Neuron (in vitro differentiated cells): Measurements from ENCODE around the gene ANKRD11.
"Not testable (repeated sequence)": the region's sequence is repeated elsewhere in the genome, so short reads cannot be mapped to it uniquely, and the experiment has no call there.

Experiments
- H2AFZ ChIP-seq: one replicate; pipeline ENCODE4 v1.6.1; 2013; ENCODE audit warnings: low read depth, mild to moderate bottlenecking, inconsistent platforms, low read length, moderate library complexity
- H3K27me3 ChIP-seq: one replicate; pipeline ENCODE4 v1.6.1; 2013; ENCODE audit warnings: low read length; ENCODE audit not compliant: insufficient read depth
- H3K36me3 ChIP-seq: one replicate; pipeline ENCODE4 v1.6.1; 2013; ENCODE audit warnings: low read length; ENCODE audit not compliant: insufficient read depth
- H3K4me1 ChIP-seq: one replicate; pipeline ENCODE4 v1.6.1; 2013; ENCODE audit warnings: low read length; ENCODE audit not compliant: insufficient read depth
- H3K4me3 ChIP-seq: 2 replicates; pipeline ENCODE4 v1.5.1; 2013; ENCODE audit warnings: mild to moderate bottlenecking, low read length, moderate library complexity
- H3K9me3 ChIP-seq: one replicate; pipeline ENCODE4 v1.6.1; 2013; ENCODE audit warnings: low read length

ANKRD11 gene

GRCh38 chr16:89463312-89463711 lies 27.0 kb downstream of the ANKRD11 start:
- not testable (repeated sequence) for H3K9me3 ChIP-seq, H2AFZ ChIP-seq, H3K27me3 ChIP-seq, H3K36me3 ChIP-seq, H3K4me3 ChIP-seq
- peaks cover 17% of the 10 kb centered on the region for H3K4me1 ChIP-seq

DNA sequence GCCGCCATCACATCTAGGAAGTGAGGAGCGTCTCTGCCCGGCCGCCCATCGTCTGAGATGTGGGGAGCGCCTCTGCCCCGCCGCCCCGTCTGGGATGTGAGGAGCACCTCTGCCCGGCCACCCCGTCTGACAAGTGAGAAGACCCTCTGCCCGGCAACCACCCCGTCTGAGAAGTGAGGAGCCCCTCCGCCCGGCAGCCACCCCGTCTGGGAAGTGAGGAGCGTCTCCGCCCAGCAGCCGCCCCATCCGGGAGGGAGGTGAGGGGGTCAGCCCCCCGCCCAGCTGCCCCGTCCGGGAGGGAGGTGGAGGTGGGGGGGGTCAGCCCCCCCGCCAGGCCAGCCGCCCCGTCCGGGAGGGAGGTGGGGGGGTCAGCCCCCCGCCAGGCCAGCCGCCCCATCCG lies 27.7 kb downstream of the ANKRD11 start:
- H3K36me3 ChIP-seq, H2AFZ ChIP-seq, H3K27me3 ChIP-seq, H3K4me3 ChIP-seq, H3K9me3 ChIP-seq: not testable (repeated sequence)
- H3K4me1 ChIP-seq, result peaks cover 17% of the 10 kb centered on the region

DNA sequence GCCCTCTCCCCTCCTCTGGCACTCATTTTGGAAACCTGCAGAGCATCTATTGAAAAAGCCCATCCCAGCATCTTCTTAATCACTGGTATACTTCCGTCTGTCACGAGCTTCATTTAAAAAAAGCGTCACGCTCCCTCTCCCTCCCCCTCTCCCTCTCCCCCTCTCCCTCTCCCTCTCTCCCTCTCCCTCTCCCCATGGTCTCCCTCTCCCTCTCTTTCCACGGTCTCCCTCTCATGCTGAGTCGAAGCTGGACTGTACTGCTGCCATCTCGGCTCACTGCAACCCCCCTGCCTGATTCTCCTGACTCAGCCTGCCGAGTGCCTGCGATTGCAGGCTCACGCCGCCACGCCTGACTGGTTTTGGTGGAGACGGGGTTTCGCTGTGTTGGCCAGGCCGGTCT lies 28.5 kb downstream of the ANKRD11 start:
- H3K36me3 ChIP-seq, H3K27me3 ChIP-seq, H3K9me3 ChIP-seq, H3K4me3 ChIP-seq, H2AFZ ChIP-seq: not testable (repeated sequence)
- peaks cover 17% of the 10 kb centered on the region for H3K4me1 ChIP-seq

- Histone ChIP-seq H3K27me3 (no peaks in the 10 kb centered on the region), H2AFZ (no peak overlapping the region), H3K36me3 (no peaks in the 10 kb centered on the region), H3K4me1 (peaks cover 9% of the 10 kb centered on the region), H3K4me3 (no peak overlapping the region), H3K9me3 (peaks cover 7% of the 10 kb centered on the region)
Measured at GRCh38 chr16:89460556-89460955, 29.8 kb downstream of the ANKRD11 start.

GRCh38 chr16:89458967-89459366 lies 31.4 kb downstream of the ANKRD11 start:
- Histone ChIP-seq H2AFZ (no peak overlapping the region), H3K9me3 (peaks cover 8% of the 10 kb centered on the region), H3K4me3 (no peak overlapping the region), H3K27me3 (no peaks in the 10 kb centered on the region), H3K4me1 (peaks cover 1% of the 10 kb centered on the region), H3K36me3 (no peaks in the 10 kb centered on the region)

DNA sequence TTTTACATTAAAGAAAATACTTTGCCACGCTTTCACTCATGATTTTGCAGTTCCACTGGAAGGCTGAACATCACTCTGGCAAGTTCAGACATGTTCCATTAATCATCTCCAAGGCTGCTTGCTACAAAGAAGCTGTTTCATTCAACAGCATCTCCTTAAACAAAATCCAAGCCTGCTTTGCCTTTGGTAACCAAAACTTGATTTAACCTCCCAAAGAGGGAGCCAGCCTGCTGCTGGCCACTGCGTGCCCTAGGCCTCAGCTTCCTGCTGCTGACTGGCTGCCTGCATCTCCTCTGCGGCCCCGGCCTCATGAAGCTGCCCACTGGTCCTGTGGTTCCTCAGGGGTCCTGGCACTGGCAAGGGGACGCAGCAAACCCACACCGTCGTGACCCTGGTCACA lies 31.8 kb downstream of the ANKRD11 start:
- no peak overlapping the region for H3K4me3 ChIP-seq
- peaks cover 5% of the 10 kb centered on the region for H3K4me1 ChIP-seq
- no peaks in the 10 kb centered on the region for H3K36me3 ChIP-seq
- peaks cover 8% of the 10 kb centered on the region for H3K9me3 ChIP-seq
- H2AFZ ChIP-seq, result no peak overlapping the region
- no peaks in the 10 kb centered on the region for H3K27me3 ChIP-seq

- H3K36me3 ChIP-seq, result no peaks in the 10 kb centered on the region
- no peaks in the 10 kb centered on the region for H3K27me3 ChIP-seq
- peaks cover 8% of the 10 kb centered on the region for H3K9me3 ChIP-seq
- peaks cover 6% of the 10 kb centered on the region for H3K4me1 ChIP-seq
- no peak overlapping the region for H2AFZ ChIP-seq
- no peak overlapping the region for H3K4me3 ChIP-seq
Measured at GRCh38 chr16:89456419-89456959, 33.9 kb downstream of the ANKRD11 start.

DNA sequence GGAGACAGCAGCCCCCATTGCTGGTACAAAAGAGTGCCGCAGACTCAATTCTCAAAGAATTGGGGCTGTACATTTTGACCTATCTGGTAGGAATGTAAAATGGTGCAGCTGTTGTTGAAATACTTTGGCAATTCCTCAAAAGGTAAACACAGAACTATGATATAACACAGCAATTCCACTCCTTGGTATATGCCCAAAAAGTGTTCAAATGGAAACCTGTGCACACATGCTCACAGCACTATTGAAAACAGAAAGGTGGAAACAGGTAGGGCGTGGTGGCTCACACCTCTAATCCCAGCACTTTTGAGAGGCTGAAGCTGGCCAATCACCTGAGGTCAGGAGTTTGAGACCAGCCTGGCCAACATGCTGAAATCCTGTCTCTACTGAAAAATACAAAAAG lies 34.7 kb downstream of the ANKRD11 start:
- Histone ChIP-seq H3K4me3 (no peak overlapping the region), H3K27me3 (no peaks in the 10 kb centered on the region), H3K36me3 (no peaks in the 10 kb centered on the region), H2AFZ (no peak overlapping the region), H3K9me3 (peaks cover 8% of the 10 kb centered on the region), H3K4me1 (peaks cover 6% of the 10 kb centered on the region)

DNA sequence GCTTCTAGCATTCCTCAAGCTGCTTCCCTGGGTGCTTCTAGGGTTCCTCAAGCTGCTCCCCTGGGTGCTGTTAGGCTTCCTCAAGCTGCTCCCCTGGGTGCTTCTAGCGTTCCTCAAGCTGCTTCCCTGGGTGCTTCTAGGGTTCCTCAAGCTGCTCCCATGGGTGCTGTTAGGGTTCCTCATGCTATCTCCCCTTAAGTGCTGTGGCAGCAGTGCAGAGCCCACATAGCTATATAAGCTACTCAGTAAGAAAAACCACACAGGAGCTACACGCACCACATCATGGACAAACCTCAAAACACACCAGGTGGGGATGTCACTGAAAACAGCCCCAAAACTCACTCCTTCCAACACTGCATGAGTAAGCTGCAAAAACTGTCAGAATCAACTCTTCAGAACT lies 35.2 kb downstream of the ANKRD11 start:
- Histone ChIP-seq H3K9me3 (peaks cover 8% of the 10 kb centered on the region), H2AFZ (no peak overlapping the region), H3K4me1 (peaks cover 6% of the 10 kb centered on the region), H3K27me3 (no peaks in the 10 kb centered on the region), H3K4me3 (no peak overlapping the region), H3K36me3 (no peaks in the 10 kb centered on the region)

- not testable (repeated sequence) for H3K4me1 ChIP-seq, H3K27me3 ChIP-seq, H3K4me3 ChIP-seq, H3K9me3 ChIP-seq, H2AFZ ChIP-seq, H3K36me3 ChIP-seq
Measured at GRCh38 chr16:89454378-89455125, 35.8 kb downstream of the ANKRD11 start.

GRCh38 chr16:89453501-89454321 lies 36.6 kb downstream of the ANKRD11 start:
- Histone ChIP-seq H3K4me3 (no peak overlapping the region), H2AFZ (no peak overlapping the region), H3K27me3 (no peaks in the 10 kb centered on the region), H3K9me3 (peaks cover 8% of the 10 kb centered on the region), H3K36me3 (no peaks in the 10 kb centered on the region), H3K4me1 (peaks cover 6% of the 10 kb centered on the region)

- H3K4me1 ChIP-seq, result peaks cover 6% of the 10 kb centered on the region
- no peaks in the 10 kb centered on the region for H3K36me3 ChIP-seq
- H2AFZ ChIP-seq, result no peak overlapping the region
- no peaks in the 10 kb centered on the region for H3K27me3 ChIP-seq
- H3K9me3 ChIP-seq, result peaks cover 8% of the 10 kb centered on the region
- H3K4me3 ChIP-seq, result no peak overlapping the region
Measured at GRCh38 chr16:89452925-89453324, 37.4 kb downstream of the ANKRD11 start.

DNA sequence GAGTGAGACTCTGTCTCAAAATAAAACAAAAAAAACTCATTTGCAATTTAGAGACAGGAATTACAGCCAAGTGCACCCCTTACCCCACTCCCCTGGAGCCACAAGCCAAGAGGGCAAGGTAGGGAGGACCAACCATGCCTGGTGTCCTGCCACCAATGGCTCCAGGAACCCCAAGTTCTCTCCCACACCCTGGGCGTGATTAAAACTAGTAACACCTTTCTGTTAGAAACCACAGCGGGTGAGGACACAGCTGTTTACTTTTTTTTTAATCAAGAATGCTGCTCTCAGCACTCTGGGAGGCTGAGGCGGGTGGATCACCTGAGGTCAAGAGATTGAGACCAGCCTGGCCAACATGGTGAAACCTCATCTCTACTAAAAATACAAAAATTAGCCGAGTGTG lies 38.1 kb downstream of the ANKRD11 start:
- no peaks in the 10 kb centered on the region for H3K36me3 ChIP-seq
- peaks cover 8% of the 10 kb centered on the region for H3K9me3 ChIP-seq
- no peaks in the 10 kb centered on the region for H3K27me3 ChIP-seq
- H3K4me1 ChIP-seq, result peaks cover 10% of the 10 kb centered on the region
- no peak overlapping the region for H2AFZ ChIP-seq
- H3K4me3 ChIP-seq, result no peak overlapping the region
